HepG2 (cell line): ENCODE measurements around the gene GPATCH8. TPM values are rescaled to one million over a fixed set of nuclear protein-coding genes. Genes with fewer than 3 reads are reported as not detected.

ENCODE experiments used
- ATAC-seq: fragments of 200-7000 bp; cut with Tn5 transposase; 3 replicates; pipeline ENCODE4 v1.9.1; 2020; ENCODE audit warnings: mild to moderate bottlenecking, moderate library complexity
- BruUV-seq: library from RNA; stranded (reverse); fragments of 400-500 nt; replicated peaks from 2 replicates; lab custom pipeline; 2021; lab: Mats Ljungman, UMichigan
- CTCF ChIA-PET: fragments of 300-600 bp; formaldehyde crosslinking; extraction: SDS; loops from one replicate; lab custom pipeline; 2021; ENCODE audit warnings: low total read pairs, inconsistent platforms, low intra/inter-chr PET ratio; lab: Yijun Ruan, JAX
- POLR2A ChIA-PET: fragments of 350-600 bp; sonication (Branson Sonifier 250); formaldehyde crosslinking; loops from one replicate; lab custom pipeline; 2020; ENCODE audit warnings: antibody characterized with exemption, inconsistent platforms; lab: Yijun Ruan, JAX
- DNase-seq: peaks from one replicate; pipeline ENCODE4 v3.0.0-alpha.2; 2015; ENCODE audit warnings: low spot score
- FAIRE-seq: peaks from 3 replicates; lab custom pipeline; 2011; peaks lifted over from hg19 to GRCh38; lab: Jason Lieb, UNC
- H2AFZ ChIP-seq: one replicate; pipeline ENCODE4 v1.6.1; 2011; ENCODE audit warnings: low read length, inconsistent platforms
- H3K27ac ChIP-seq: fragments of 300-600 bp; 3 replicates; pipeline ENCODE4 v1.8.0; 2011; ENCODE audit warnings: mixed run types, mild to moderate bottlenecking, mixed read lengths, low read length, inconsistent platforms; ENCODE audit not compliant: insufficient read depth; ENCODE audit errors: extremely low read length
- H3K27me3 ChIP-seq, 2 experiments: fragments of 200-600 bp in 1 of 2; 2 replicates in 1 of 2; 3 replicates in 1 of 2; pipeline versions ENCODE4 v1.6.0 to v1.8.0; 2011; ENCODE audit warnings: low read length in 2 of 2, mild to moderate bottlenecking in 2 of 2, moderate library complexity in 2 of 2, inconsistent platforms in 1 of 2; ENCODE audit not compliant: insufficient read depth in 2 of 2, control insufficient read depth in 1 of 2
- H3K36me3 ChIP-seq, 2 experiments: fragments of 200-600 bp in 1 of 2; replicated peaks in 1 of 2; 2 replicates in 1 of 2; 3 replicates in 1 of 2; pipeline versions ENCODE4 v1.5.1 to v1.8.0; 2011; ENCODE audit warnings: low read length in 2 of 2, inconsistent platforms in 1 of 2; ENCODE audit not compliant: insufficient read depth in 2 of 2, control insufficient read depth in 1 of 2
- H3K4me1 ChIP-seq: 2 replicates; pipeline ENCODE4 v1.5.1; 2012; ENCODE audit warnings: low read length, inconsistent platforms; ENCODE audit not compliant: insufficient read depth
- H3K4me2 ChIP-seq: 2 replicates; pipeline ENCODE4 v1.6.0; 2011; ENCODE audit warnings: low read depth, low read length, inconsistent platforms
- H3K4me3 ChIP-seq, 3 experiments: fragments of 200-600 bp in 1 of 3; sonication (generic), shearing (Covaris generic) in 1 of 3; replicated peaks in 1 of 3; 2 replicates each; pipeline ENCODE4 v1.5.1; 2011 to 2016; ENCODE audit warnings: low read length in 3 of 3, inconsistent platforms in 2 of 3, low read depth in 2 of 3, mild to moderate bottlenecking in 2 of 3, control low read depth in 1 of 3, mixed read lengths in 1 of 3; ENCODE audit not compliant: insufficient read depth in 1 of 3
- H3K79me2 ChIP-seq: one replicate; pipeline ENCODE4 v1.6.1; 2011; ENCODE audit warnings: low read length, inconsistent platforms; ENCODE audit not compliant: insufficient read depth
- H3K9ac ChIP-seq: 2 replicates; pipeline ENCODE4 v1.6.0; 2011; ENCODE audit warnings: mild to moderate bottlenecking, low read depth, low read length, inconsistent platforms; ENCODE audit not compliant: insufficient read depth
- H3K9me3 ChIP-seq: 2 replicates; pipeline ENCODE4 v1.5.1; 2012; ENCODE audit warnings: mild to moderate bottlenecking, low read length
- H4K20me1 ChIP-seq: 2 replicates; pipeline ENCODE4 v1.6.0; 2011; ENCODE audit warnings: inconsistent platforms, mild to moderate bottlenecking, low read length, moderate library complexity; ENCODE audit not compliant: insufficient read depth
- CENPT ChIP-seq: sonication (generic); formaldehyde crosslinking; IDR thresholded peaks from 2 replicates; pipeline ENCODE4 v1.8.0; 2022; ENCODE audit warnings: low read depth, mild to moderate bottlenecking, moderate library complexity, missing genetic modification reagents
- ELF4 ChIP-seq: sonication (generic); formaldehyde crosslinking; IDR thresholded peaks from 2 replicates; pipeline ENCODE4 v1.5.0; 2020; ENCODE audit warnings: missing genetic modification reagents, mild to moderate bottlenecking, moderate library complexity, borderline replicate concordance
- GTF3A ChIP-seq: sonication (generic); formaldehyde crosslinking; conservative IDR thresholded peaks from 2 replicates; pipeline ENCODE4 v1.4.0; 2020; ENCODE audit warnings: mild to moderate bottlenecking, missing genetic modification reagents
- HNRNPL ChIP-seq: fragments of 200-400 bp; formaldehyde crosslinking; IDR thresholded peaks from 2 replicates; pipeline ENCODE4 v1.6.1; 2017; ENCODE audit warnings: mild to moderate bottlenecking, low read depth, low read length
- LBX2 ChIP-seq: sonication (generic); formaldehyde crosslinking; IDR thresholded peaks from 2 replicates; pipeline ENCODE4 v1.5.0; 2020; ENCODE audit warnings: missing genetic modification reagents, mild to moderate bottlenecking, borderline replicate concordance
- LCORL ChIP-seq, 2 experiments: fragments of 450-650 bp in 1 of 2; sonication (generic) in 1 of 2; formaldehyde crosslinking in 1 of 2; IDR thresholded peaks; 2 replicates each; pipeline versions ENCODE4 v1.5.0 to v1.6.1; 2017 to 2020; ENCODE audit warnings: antibody characterized with exemption in 1 of 2, missing genetic modification reagents in 1 of 2
- MXI1 ChIP-seq: IDR thresholded peaks from 3 replicates; pipeline ENCODE4 v1.6.1; 2012; ENCODE audit warnings: low read depth, low read length, inconsistent platforms, borderline replicate concordance
- NR2F6 ChIP-seq, 2 experiments: IDR thresholded peaks; 2 replicates each; pipeline ENCODE4 v1.6.1; 2016; ENCODE audit warnings: antibody characterized with exemption in 1 of 2, mild to moderate bottlenecking in 1 of 2
- POLR2AphosphoS5 ChIP-seq: IDR thresholded peaks from 2 replicates; pipeline ENCODE4 v1.6.1; 2012; ENCODE audit warnings: low read depth, low read length
- RBAK ChIP-seq: sonication (generic); formaldehyde crosslinking; IDR thresholded peaks from 2 replicates; pipeline ENCODE4 v1.5.1; 2020; ENCODE audit warnings: mild to moderate bottlenecking, missing genetic modification reagents
- RBM22 ChIP-seq: fragments of 200-400 bp; formaldehyde crosslinking; optimal IDR thresholded peaks from 2 replicates; pipeline ENCODE3; 2017; ENCODE audit warnings: mild to moderate bottlenecking, low read length, moderate library complexity
- RFXANK ChIP-seq: IDR thresholded peaks from 2 replicates; pipeline ENCODE4 v1.6.1; 2016
- YEATS2 ChIP-seq: sonication (generic); formaldehyde crosslinking; IDR thresholded peaks from 2 replicates; pipeline ENCODE4 v1.4.0; 2020; ENCODE audit warnings: missing genetic modification reagents, borderline replicate concordance
- ZNF251 ChIP-seq: sonication (generic); formaldehyde crosslinking; IDR thresholded peaks from 2 replicates; pipeline ENCODE4 v1.9.0; 2021; ENCODE audit warnings: mild to moderate bottlenecking, missing genetic modification reagents
- ZNF335 ChIP-seq: sonication (generic); formaldehyde crosslinking; IDR thresholded peaks from 2 replicates; pipeline ENCODE4 v1.4.0; 2020; ENCODE audit warnings: missing genetic modification reagents
- ZNF33A ChIP-seq: sonication (generic); formaldehyde crosslinking; IDR thresholded peaks from 2 replicates; pipeline ENCODE4 v1.5.1; 2020; ENCODE audit warnings: missing genetic modification reagents, mild to moderate bottlenecking, moderate library complexity, borderline replicate concordance
- WGBS: methylation state at CpG from one replicate; pipeline ENCODE4 v1.1.6; 2017; ENCODE audit warnings: low lambda C conversion rate; 5-methylcytosine and 5-hydroxymethylcytosine counted together
- in situ Hi-C: cut with HindIII; loops from 2 replicates; pipeline ENCODE4 v1.10.0; 2017; ENCODE audit warnings: low pct_unique_long_range_greater_than_20kb; ENCODE audit not compliant: extremely low pct_ligation_motif_present
- intact Hi-C: fragments of 100-400 bp; cut with micrococcal nuclease; formaldehyde crosslinking; loops from one replicate; pipeline ENCODE4 v1.10.0; 2022; ENCODE audit not compliant: unreplicated experiment
- polyA plus RNA-seq, 8 experiments: library from polyadenylated mRNA; depleted of rRNA in 3 of 8; stranded (reverse) in 7 of 8; unstranded in 1 of 8; fragments of >200 nt; fragmentation: Illumina TruSeq in 4 of 8; extraction: Trizol in 4 of 8; gene quantifications; 2 replicates each; pipeline versions ENCODE4 v1.2.1 to v1.2.3, GENCODE V29; 2011 to 2016; ENCODE audit warnings: low read depth in 4 of 8, missing spikeins in 1 of 8, mixed read lengths in 1 of 8; ENCODE audit not compliant: insufficient read depth in 1 of 8
- total RNA-seq, 5 experiments: library from RNA; depleted of rRNA; stranded (reverse); fragments of >200 nt; fragmentation: Illumina TruSeq; extraction: Trizol; gene quantifications; 2 replicates each; pipeline ENCODE4 v1.2.3, GENCODE V29; 2016; ENCODE audit warnings: low read depth in 1 of 5

The GPATCH8 gene
- total and polyA plus RNA-seq, 2 of the 13 experiments (the other 11 are each of a cell fraction or from before 2014, with no cell fraction given) = 20.7 to 21.5 TPM

DNA sequence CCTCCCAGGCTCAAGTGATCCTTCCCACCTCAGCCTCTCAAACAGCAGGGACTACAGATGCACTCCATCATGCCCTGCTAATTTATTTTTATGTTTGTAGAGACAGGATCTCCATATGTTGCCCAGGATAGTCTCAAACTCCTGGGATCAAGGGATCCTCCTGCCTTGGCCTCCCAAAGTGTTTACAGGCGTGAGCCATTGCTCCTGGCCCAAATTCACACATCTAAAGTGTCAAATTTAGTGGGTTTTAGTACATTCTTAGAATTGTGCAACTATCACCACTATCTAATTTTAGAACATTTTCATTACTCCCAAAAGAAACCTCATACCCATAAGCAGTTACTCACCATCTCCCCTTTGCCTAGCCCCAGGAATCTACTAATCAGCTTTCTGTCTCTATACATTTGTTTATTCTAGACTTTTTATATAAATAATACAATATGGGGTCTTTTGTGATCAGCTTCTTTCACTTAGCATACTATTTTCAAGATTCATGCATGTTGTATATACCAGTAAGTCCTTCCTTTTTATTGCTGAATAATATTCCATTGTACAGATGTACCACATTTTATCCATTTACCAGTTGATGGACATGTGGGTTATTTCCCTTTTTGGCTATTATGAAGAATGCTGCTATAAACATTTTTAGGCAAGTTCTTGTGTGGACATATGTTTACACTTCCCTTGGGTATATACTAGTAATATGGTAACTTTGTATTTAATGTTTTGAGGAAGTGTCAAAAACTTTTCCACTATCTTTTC lies 88.6 kb downstream of the GPATCH8 start:
- no peaks in the 10 kb centered on the region for H3K9me3 ChIP-seq
- ChIA-PET POLR2A (no interaction called here), CTCF (no interaction called here)
- no peak for ATAC-seq
- H3K4me1 ChIP-seq = no peaks in the 10 kb centered on the region
- H3K79me2 ChIP-seq = no peaks in the 10 kb centered on the region
- in situ Hi-C loops = no loop called here
- no peaks in the 10 kb centered on the region for H4K20me1 ChIP-seq
- H3K4me3 ChIP-seq = no peak overlapping the region
- H3K27me3 ChIP-seq = no peaks in the 10 kb centered on the region
- H3K27ac ChIP-seq = no peak overlapping the region
- peaks cover 9 to 32% of the 10 kb centered on the region in 2 experiments; a peak in 3 of 5 replicates for H3K36me3 ChIP-seq
- no peak for DNase-seq
- TF ChIP-seq MXI1 (no peak), RBM22 (peak; percentile 56)
- no peak overlapping the region for H2AFZ ChIP-seq
- H3K4me2 ChIP-seq = no peak overlapping the region
- BruUV-seq = no TSS peak
- 96% methylated on average over 1 of the region's 1 CpG for WGBS
- intact Hi-C loops = no loop called here
- no peak for FAIRE-seq
- no peak overlapping the region for H3K9ac ChIP-seq

GRCh38 chr17:44409309-44410028 lies 93.7 kb downstream of the GPATCH8 start:
- H3K4me3 ChIP-seq = no peak overlapping the region
- no peak overlapping the region for H3K9ac ChIP-seq
- intact Hi-C loops (no loop called here), in situ Hi-C loops (no loop called here)
- H3K27ac ChIP-seq = no peak overlapping the region
- no peaks in the 10 kb centered on the region for H3K4me1 ChIP-seq
- H3K4me2 ChIP-seq = no peak overlapping the region
- no peak overlapping the region for H2AFZ ChIP-seq
- H4K20me1 ChIP-seq = no peaks in the 10 kb centered on the region
- no peaks in the 10 kb centered on the region for H3K79me2 ChIP-seq
- 85% methylated on average over 7 of the region's 7 CpGs for WGBS
- TF ChIP-seq LCORL (IDR thresholded peaks at IDR 0.05) (no peak), LCORL (CRISPR knock-in tag; IDR thresholded peaks at IDR 0.05) (no peak), HNRNPL (no peak), ZNF33A (no peak), RFXANK (CRISPR knock-in tag) (no peak), ELF4 (CRISPR knock-in tag) (no peak), NR2F6 (IDR thresholded peaks at IDR 0.05) (no peak), NR2F6 (CRISPR knock-in tag; IDR thresholded peaks at IDR 0.05) (no peak), ZNF251 (CRISPR knock-in tag) (no peak), CENPT (CRISPR knock-in tag) (no peak), LBX2 (no peak), ZNF335 (CRISPR knock-in tag) (no peak), GTF3A (CRISPR knock-in tag) (no peak), POLR2AphosphoS5 (no peak), RBAK (no peak), YEATS2 (CRISPR knock-in tag) (no peak)
- ChIA-PET CTCF (no interaction called here), POLR2A (no interaction called here)
- BruUV-seq = no TSS peak
- ATAC-seq = peak; percentile 78
- FAIRE-seq = no peak
- peaks cover 0 to 13% of the 10 kb centered on the region in 2 experiments; a peak in 3 of 5 replicates for H3K36me3 ChIP-seq
- H3K9me3 ChIP-seq = no peaks in the 10 kb centered on the region
- no peaks in the 10 kb centered on the region for H3K27me3 ChIP-seq
- no peak for DNase-seq
